Ecto neural progenitor cell (in vitro differentiated cells): ENCODE results near the gene LAMP1.
"Not testable (repeated sequence)": the region's sequence is repeated elsewhere in the genome, so short reads cannot be mapped to it uniquely, and the experiment has no call there.

Experiments
- DNase-seq: peaks from one replicate; pipeline ENCODE4 v3.0.0-alpha.2; 2018; ENCODE audit warnings: low spot score

LAMP1 gene

GRCh38 chr13:113297370-113298042 is 467 bp downstream of the LAMP1 start:
- no peak for DNase-seq

GRCh38 chr13:113298043-113298945 is 1.3 kb downstream of the LAMP1 start:
- DNase-seq: no peak

- no peak for DNase-seq
Observed at GRCh38 chr13:113299951-113300350, 2.9 kb downstream of the LAMP1 start.

GRCh38 chr13:113302986-113303385 is 5.9 kb downstream of the LAMP1 start:
- DNase-seq: no peak

GRCh38 chr13:113304121-113304520 is 7.1 kb downstream of the LAMP1 start:
- no peak for DNase-seq

GRCh38 chr13:113305208-113305607 is 8.2 kb downstream of the LAMP1 start:
- no peak for DNase-seq

GRCh38 chr13:113307491-113307890 is 10.5 kb downstream of the LAMP1 start:
- DNase-seq: no peak

- no peak for DNase-seq
Observed at GRCh38 chr13:113309473-113309872, 12.4 kb downstream of the LAMP1 start.

- DNase-seq: not testable (repeated sequence)
Observed at GRCh38 chr13:113314112-113314511, 17.1 kb downstream of the LAMP1 start.

GRCh38 chr13:113314895-113315470 is 17.9 kb downstream of the LAMP1 start:
- DNase-seq: not testable (repeated sequence)

GRCh38 chr13:113315992-113316391 is 19.0 kb downstream of the LAMP1 start:
- no peak for DNase-seq

- DNase-seq: no peak
Observed at GRCh38 chr13:113317031-113317430, 20.0 kb downstream of the LAMP1 start.

GRCh38 chr13:113318956-113319355 is 21.9 kb downstream of the LAMP1 start:
- DNase-seq: no peak

- DNase-seq: no peak
Observed at GRCh38 chr13:113319371-113319770, 22.3 kb downstream of the LAMP1 start.

- DNase-seq: no peak
Observed at GRCh38 chr13:113320226-113320875, 23.3 kb downstream of the LAMP1 start.

- DNase-seq: no peak
Observed at GRCh38 chr13:113321546-113321945, 24.5 kb downstream of the LAMP1 start.

- no peak for DNase-seq
Observed at GRCh38 chr13:113322043-113322461, 25.0 kb downstream of the LAMP1 start.

- no peak for DNase-seq
Observed at GRCh38 chr13:113322890-113323651, 26.0 kb downstream of the LAMP1 start.

- no peak for DNase-seq
Observed at GRCh38 chr13:113323869-113324268, 26.8 kb downstream of the LAMP1 start.

GRCh38 chr13:113324398-113324797 is 27.4 kb downstream of the LAMP1 start:
- DNase-seq: no peak

- no peak for DNase-seq
Observed at GRCh38 chr13:113325779-113326178, 28.7 kb downstream of the LAMP1 start.

- no peak for DNase-seq
Observed at GRCh38 chr13:113327391-113327765, 30.3 kb downstream of the LAMP1 start.
